ENCODE results near the gene UBE2E2.

The UBE2E2 gene

DNA sequence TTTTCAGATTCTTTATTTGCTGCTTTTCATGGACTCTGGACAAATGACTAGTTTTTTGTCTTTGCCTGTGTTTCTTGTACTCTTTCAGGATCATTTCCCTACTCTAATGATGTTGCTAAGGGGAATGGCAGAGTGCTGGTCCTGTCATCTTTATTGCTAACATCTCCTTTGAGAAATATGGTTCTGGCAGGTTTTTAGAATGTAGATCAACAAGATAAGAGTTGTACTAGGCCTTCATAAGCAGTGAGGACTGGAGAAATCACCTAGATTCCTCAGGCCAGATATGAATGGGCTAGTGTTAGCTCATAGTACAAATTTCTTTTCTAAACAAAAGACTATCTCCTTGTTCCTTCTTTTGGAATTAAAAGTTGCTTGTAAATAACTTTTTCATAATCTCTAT lies 156.0 kb downstream of the UBE2E2 start:
- Histone ChIP-seq H3K4me3 (ENCODE audit: low read length) (no peak overlapping the region), H3K27ac (ENCODE audit: low read depth, low read length) (no peak overlapping the region), H3K27me3 (ENCODE audit: control insufficient read depth, insufficient read depth, low read length) (no peaks in the 10 kb centered on the region), H3K9ac (ENCODE audit: low read length) (no peak overlapping the region), H3K36me3 (ENCODE audit: control insufficient read depth, insufficient read depth, low read length) (no peaks in the 10 kb centered on the region), H3K4me1 (ENCODE audit: control insufficient read depth, insufficient read depth, low read length) (no peaks in the 10 kb centered on the region)

DNA sequence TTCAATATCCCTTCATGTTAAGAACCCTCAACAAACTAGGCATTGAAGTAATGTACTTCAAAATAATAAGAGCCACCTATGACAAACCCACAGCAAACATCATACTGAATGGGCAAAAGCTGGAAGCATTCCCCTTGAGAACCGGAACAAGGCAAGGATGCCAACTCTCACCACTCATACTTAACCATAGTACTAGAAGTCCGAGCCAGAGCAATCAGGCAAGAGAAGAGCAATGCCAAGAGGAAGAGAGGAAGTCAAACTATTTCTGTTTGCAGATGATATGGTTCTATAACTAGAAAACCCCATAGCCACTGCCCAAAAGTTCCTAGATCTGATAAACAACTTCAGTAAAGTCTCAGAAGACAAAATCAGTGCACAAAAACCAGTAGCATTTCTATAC lies 161.9 kb downstream of the UBE2E2 start:
- no peaks in the 10 kb centered on the region for H3K36me3 ChIP-seq (ENCODE audit: control insufficient read depth, insufficient read depth, low read length)
- no peaks in the 10 kb centered on the region for H3K27me3 ChIP-seq (ENCODE audit: control insufficient read depth, insufficient read depth, low read length)
- H3K4me3 ChIP-seq (ENCODE audit: low read length): no peak overlapping the region
- H3K27ac ChIP-seq (ENCODE audit: low read depth, low read length): no peak overlapping the region
- H3K9ac ChIP-seq (ENCODE audit: low read length): no peak overlapping the region
- H3K4me1 ChIP-seq (ENCODE audit: control insufficient read depth, insufficient read depth, low read length): no peaks in the 10 kb centered on the region

DNA sequence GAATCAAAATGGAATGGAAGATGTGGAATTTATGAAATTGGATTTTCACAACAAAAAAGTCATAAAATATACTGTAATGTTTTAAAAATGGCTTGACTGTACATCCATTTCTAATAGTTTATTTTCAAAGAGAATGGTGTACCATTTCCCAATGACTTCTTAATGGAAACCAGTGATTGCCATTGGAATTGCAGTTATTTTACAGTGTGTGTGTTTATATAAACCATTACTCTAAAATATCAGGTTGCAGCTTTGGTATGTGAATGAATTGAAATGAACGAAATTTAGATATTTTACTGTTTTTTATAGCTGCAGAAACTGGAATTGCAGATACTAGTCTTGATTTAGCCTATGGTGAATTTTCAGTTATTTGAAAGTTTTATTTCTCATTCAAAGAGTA lies 165.6 kb downstream of the UBE2E2 start:
- Histone ChIP-seq H3K27ac (ENCODE audit: low read depth, low read length) (no peak overlapping the region), H3K36me3 (ENCODE audit: control insufficient read depth, insufficient read depth, low read length) (no peaks in the 10 kb centered on the region), H3K9ac (ENCODE audit: low read length) (no peak overlapping the region), H3K4me3 (ENCODE audit: low read length) (no peak overlapping the region), H3K4me1 (ENCODE audit: control insufficient read depth, insufficient read depth, low read length) (no peaks in the 10 kb centered on the region), H3K27me3 (ENCODE audit: control insufficient read depth, insufficient read depth, low read length) (no peaks in the 10 kb centered on the region)

DNA sequence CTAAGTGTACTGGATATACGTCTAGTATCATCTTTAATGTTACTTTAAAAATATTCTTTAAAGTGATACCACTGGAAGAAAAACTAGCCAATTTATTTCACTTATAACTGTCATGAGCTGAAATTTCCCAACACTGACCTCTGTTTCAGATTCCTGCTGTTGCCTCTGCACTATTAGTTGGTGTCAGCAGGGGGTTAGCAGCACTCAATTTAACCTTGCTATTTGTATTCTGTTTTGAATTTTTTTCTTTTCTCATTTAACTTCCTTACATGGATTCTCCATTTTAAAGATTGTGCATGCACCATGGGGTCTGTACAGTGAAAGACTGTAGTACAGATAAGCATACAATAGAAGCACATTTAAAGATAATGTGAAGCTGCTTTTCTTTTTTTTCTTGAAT lies 169.2 kb downstream of the UBE2E2 start:
- Histone ChIP-seq H3K27ac (ENCODE audit: low read depth, low read length) (no peak overlapping the region), H3K4me1 (ENCODE audit: control insufficient read depth, insufficient read depth, low read length) (no peaks in the 10 kb centered on the region), H3K9ac (ENCODE audit: low read length) (no peak overlapping the region), H3K27me3 (ENCODE audit: control insufficient read depth, insufficient read depth, low read length) (no peaks in the 10 kb centered on the region), H3K4me3 (ENCODE audit: low read length) (no peak overlapping the region), H3K36me3 (ENCODE audit: control insufficient read depth, insufficient read depth, low read length) (no peaks in the 10 kb centered on the region)

DNA sequence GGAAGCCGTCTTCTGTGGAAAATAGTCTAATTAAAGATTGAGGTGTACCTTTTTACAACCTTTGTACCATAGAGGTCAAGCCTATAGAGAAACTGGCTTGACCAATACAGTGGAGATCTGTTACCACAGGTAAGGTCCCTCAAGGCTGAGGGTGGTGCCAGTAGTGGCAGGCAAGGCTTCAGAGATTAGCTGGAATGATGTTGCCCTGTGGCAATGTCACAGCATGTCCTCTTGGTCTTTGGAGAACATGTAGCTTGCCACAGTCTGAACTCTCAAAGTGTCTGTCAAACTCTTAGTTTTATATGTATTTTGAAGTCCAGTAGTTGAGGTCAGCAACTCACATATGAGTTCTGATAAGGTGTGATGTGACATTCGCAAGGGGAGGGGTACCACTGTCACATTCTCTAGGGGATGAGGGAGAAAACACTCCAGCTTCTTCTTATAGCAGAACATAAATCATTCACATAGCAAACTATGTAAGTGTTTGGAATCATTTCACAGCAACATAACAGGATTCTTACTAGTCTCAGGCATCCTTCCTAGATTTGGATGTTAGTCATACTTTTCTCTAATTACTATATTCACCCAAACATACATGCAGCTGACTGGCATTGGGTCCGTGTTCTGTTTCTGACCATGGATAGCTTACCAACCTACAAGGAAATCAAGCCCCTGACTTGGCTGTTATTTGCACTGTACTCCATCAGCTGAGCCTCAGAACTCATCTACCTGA lies 173.6 kb downstream of the UBE2E2 start:
- Histone ChIP-seq H3K27me3 (ENCODE audit: control insufficient read depth, insufficient read depth, low read length) (no peaks in the 10 kb centered on the region), H3K27ac (ENCODE audit: low read depth, low read length) (no peak overlapping the region), H3K4me1 (ENCODE audit: control insufficient read depth, insufficient read depth, low read length) (no peaks in the 10 kb centered on the region), H3K9ac (ENCODE audit: low read length) (no peak overlapping the region), H3K4me3 (ENCODE audit: low read length) (no peak overlapping the region), H3K36me3 (ENCODE audit: control insufficient read depth, insufficient read depth, low read length) (no peaks in the 10 kb centered on the region)

DNA sequence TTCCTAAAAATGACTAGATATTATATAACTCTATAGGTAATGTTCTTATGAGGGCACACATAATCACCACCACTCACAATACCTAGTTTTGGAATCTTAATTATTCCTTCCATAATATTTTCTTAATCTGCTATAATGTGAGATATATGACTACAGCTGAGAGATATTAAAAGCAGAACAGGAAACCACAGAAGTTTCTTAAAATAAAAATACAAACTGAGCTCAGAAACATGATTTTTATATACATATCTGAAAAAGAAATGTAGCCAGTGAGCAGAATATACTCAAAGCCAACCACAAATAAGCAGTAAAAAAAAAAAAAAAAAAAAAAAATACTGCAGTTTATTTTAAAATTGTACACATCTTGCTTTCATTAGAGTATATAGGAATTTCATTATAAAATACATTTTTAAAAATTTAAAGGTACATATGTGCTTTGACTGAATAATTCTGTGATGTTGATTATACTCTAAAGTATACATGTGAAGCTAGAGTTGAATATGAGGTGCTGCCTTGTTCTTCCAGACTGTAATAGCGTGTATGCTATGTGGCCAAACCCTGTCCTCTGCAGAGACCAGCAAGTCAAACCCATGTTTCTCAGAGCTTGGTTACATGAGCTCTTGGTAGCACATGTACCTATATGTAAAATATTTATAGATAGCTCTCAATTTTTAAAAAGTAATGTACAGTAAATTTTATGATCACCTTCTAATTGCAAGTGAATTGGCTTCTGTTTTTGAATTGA lies 175.0 kb downstream of the UBE2E2 start:
- Histone ChIP-seq H3K4me3 (ENCODE audit: low read length) (no peak overlapping the region), H3K36me3 (ENCODE audit: control insufficient read depth, insufficient read depth, low read length) (no peaks in the 10 kb centered on the region), H3K9ac (ENCODE audit: low read length) (no peak overlapping the region), H3K4me1 (ENCODE audit: control insufficient read depth, insufficient read depth, low read length) (no peaks in the 10 kb centered on the region), H3K27me3 (ENCODE audit: control insufficient read depth, insufficient read depth, low read length) (no peaks in the 10 kb centered on the region), H3K27ac (ENCODE audit: low read depth, low read length) (no peak overlapping the region)

DNA sequence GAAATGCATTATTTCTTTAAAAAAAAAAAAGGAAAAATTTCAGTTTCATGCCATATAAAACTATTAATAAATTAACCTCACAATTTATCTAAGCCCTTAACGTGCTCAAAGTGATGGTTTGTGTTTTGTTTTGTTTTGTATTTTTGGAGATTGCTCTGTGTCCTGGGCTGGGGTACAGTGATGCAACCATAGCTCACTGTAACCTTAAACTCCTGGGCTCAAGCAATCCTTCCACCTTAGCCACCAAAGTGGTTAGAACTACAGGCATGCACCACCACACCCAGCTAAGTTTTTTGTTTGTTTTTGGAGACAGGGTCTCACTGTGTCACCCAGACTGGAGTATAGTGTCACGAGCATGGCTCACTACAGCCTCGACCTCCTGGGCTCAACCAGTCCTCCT lies 180.7 kb downstream of the UBE2E2 start:
- Histone ChIP-seq H3K27ac (ENCODE audit: low read depth, low read length) (no peak overlapping the region), H3K36me3 (ENCODE audit: control insufficient read depth, insufficient read depth, low read length) (no peaks in the 10 kb centered on the region), H3K4me3 (ENCODE audit: low read length) (no peak overlapping the region), H3K9ac (ENCODE audit: low read length) (no peak overlapping the region), H3K4me1 (ENCODE audit: control insufficient read depth, insufficient read depth, low read length) (no peaks in the 10 kb centered on the region), H3K27me3 (ENCODE audit: control insufficient read depth, insufficient read depth, low read length) (no peaks in the 10 kb centered on the region)

DNA sequence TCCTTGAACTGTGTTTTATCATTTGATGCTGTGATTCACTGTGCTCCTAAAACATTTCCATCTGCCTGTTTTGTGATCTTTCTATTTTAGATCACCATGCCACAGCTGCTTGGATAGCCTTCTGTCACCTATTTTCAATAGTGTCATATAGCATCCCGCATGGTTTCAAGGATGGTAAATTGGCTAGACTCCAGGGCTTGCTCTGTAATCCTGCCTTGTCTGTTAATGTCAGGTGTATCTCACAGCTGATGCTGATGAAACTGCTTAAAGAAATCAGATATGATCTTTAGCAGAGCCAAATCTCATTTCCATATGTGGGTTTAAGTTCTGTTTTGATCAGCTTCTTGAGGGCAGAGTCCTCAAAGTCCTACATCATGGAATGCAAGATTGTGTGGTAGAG lies 182.2 kb downstream of the UBE2E2 start:
- H3K27me3 ChIP-seq (ENCODE audit: control insufficient read depth, insufficient read depth, low read length): no peaks in the 10 kb centered on the region
- H3K4me1 ChIP-seq (ENCODE audit: control insufficient read depth, insufficient read depth, low read length): no peaks in the 10 kb centered on the region
- no peak overlapping the region for H3K9ac ChIP-seq (ENCODE audit: low read length)
- H3K27ac ChIP-seq (ENCODE audit: low read depth, low read length): no peak overlapping the region
- H3K36me3 ChIP-seq (ENCODE audit: control insufficient read depth, insufficient read depth, low read length): no peaks in the 10 kb centered on the region
- no peak overlapping the region for H3K4me3 ChIP-seq (ENCODE audit: low read length)

DNA sequence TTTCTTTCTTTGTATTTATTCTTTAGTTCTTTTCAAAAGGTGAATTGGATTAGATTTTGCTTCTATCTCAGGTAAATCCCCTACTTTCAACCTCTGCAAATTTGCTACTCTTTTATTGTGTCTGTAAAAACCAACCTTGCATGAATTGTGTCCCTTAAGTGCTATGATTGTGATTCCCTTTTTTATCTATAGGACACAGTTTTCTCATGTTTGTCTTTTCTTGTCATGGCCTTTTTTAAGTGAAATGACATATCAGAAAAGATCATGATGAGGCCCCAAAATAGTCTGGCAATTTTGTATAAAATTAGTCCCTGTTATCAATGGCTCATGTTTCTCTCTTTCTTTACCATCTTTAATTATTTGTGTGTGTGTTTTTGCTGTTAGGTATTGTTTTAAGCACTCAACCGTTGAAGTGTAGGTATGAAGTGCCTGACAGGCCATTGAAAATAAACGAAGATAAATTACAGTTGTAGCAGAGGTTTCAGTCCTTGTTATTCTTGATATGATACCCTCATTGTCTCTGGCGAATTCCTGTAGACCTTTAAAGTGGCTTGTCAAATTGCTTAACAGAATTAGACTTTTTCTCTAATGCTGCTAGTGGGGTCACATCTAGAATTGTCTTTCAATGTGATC lies 184.3 kb downstream of the UBE2E2 start:
- Histone ChIP-seq H3K4me1 (ENCODE audit: control insufficient read depth, insufficient read depth, low read length) (no peaks in the 10 kb centered on the region), H3K4me3 (ENCODE audit: low read length) (no peak overlapping the region), H3K36me3 (ENCODE audit: control insufficient read depth, insufficient read depth, low read length) (no peaks in the 10 kb centered on the region), H3K27ac (ENCODE audit: low read depth, low read length) (no peak overlapping the region), H3K9ac (ENCODE audit: low read length) (no peak overlapping the region), H3K27me3 (ENCODE audit: control insufficient read depth, insufficient read depth, low read length) (no peaks in the 10 kb centered on the region)

DNA sequence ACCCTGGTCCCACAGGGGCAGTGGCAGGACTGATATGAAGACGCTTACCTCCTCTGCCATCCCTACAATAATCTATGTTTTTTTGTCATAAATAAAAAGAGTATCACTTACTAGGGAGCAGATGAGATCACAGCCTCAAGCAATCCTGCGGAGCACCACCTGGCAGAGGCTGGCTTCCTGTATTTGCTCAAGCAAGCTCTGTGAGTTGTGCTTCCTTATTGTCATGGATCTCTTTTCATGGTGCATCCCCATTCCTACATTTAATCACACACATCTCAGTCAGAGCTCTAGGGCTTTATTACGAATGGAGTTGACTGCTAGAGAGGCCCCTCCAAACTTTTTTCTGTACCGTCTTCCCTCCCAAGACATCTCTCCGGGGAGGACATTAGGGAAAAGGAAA lies 186.0 kb downstream of the UBE2E2 start:
- Histone ChIP-seq H3K4me3 (ENCODE audit: low read length) (no peak overlapping the region), H3K4me1 (ENCODE audit: control insufficient read depth, insufficient read depth, low read length) (no peaks in the 10 kb centered on the region), H3K27me3 (ENCODE audit: control insufficient read depth, insufficient read depth, low read length) (no peaks in the 10 kb centered on the region), H3K9ac (ENCODE audit: low read length) (no peak overlapping the region), H3K27ac (ENCODE audit: low read depth, low read length) (no peak overlapping the region), H3K36me3 (ENCODE audit: control insufficient read depth, insufficient read depth, low read length) (no peaks in the 10 kb centered on the region)

DNA sequence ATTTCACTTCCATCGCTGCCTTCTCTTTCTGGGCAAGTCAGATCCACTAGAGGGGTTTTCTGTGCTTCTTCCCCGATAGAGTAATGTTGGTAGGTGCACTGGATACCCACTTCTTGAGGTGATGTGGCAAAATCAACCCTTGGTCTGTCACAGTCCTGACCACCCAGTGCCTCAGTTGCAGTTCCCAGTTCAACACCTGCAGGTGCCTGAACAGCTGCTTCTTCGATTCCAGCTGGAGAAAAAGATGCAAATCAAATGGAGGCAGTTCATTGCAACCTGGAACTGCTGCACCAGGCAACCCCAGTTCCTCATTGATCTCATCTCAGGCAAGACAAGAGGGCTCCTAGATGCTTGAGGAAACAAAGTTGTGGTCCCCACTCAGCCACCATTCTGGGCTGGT lies 186.6 kb downstream of the UBE2E2 start:
- Histone ChIP-seq H3K4me1 (ENCODE audit: control insufficient read depth, insufficient read depth, low read length) (no peaks in the 10 kb centered on the region), H3K4me3 (ENCODE audit: low read length) (no peak overlapping the region), H3K9ac (ENCODE audit: low read length) (no peak overlapping the region), H3K27ac (ENCODE audit: low read depth, low read length) (no peak overlapping the region), H3K27me3 (ENCODE audit: control insufficient read depth, insufficient read depth, low read length) (no peaks in the 10 kb centered on the region), H3K36me3 (ENCODE audit: control insufficient read depth, insufficient read depth, low read length) (no peaks in the 10 kb centered on the region)

DNA sequence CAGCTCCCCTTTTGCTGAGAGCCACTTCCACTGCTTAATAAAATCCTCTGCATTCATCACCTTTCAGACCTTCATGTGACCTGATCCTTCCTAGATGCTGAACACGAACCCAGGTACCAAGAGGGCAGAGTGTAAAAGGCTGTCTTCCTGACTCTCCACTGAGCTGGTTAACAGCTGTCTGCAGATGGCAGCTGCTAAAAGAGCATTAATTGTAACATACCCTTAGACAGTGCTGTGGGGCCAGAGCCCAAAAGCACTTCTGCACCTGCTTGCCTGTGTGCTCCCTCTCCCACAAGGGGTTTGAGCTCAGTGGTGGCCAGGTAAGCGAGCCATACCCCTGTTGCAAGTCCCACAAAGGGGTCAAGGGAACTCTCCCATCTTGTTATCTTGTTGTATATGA lies 187.3 kb downstream of the UBE2E2 start:
- Histone ChIP-seq H3K4me3 (ENCODE audit: low read length) (no peak overlapping the region), H3K4me1 (ENCODE audit: control insufficient read depth, insufficient read depth, low read length) (no peaks in the 10 kb centered on the region), H3K36me3 (ENCODE audit: control insufficient read depth, insufficient read depth, low read length) (no peaks in the 10 kb centered on the region), H3K27me3 (ENCODE audit: control insufficient read depth, insufficient read depth, low read length) (no peaks in the 10 kb centered on the region), H3K9ac (ENCODE audit: low read length) (no peak overlapping the region), H3K27ac (ENCODE audit: low read depth, low read length) (no peak overlapping the region)

All from rectal smooth muscle tissue (tissue), 1 donor.